Smooth muscle cell (in vitro differentiated cells): Measurements from ENCODE around the gene FHL2. TPM values are rescaled to one million over a fixed set of nuclear protein-coding genes. Genes with fewer than 3 reads are reported as not detected.

Experiments
- DNase-seq: peaks from one replicate; lab custom pipeline; 2025; ENCODE audit not compliant: unreplicated experiment; lab: John Stamatoyannopoulos, UW
- H2AFZ ChIP-seq: fragments of 200-600 bp; sonication (generic); 2 replicates; pipeline ENCODE4 v1.6.0; 2016; ENCODE audit warnings: antibody characterized with exemption, low read depth, mild to moderate bottlenecking
- H3F3A ChIP-seq: fragments of 200-600 bp; sonication (generic); 2 replicates; pipeline ENCODE4 v1.6.0; 2017; ENCODE audit warnings: antibody characterized with exemption, low read depth
- H3K27ac ChIP-seq: fragments of 200-600 bp; sonication (generic); 2 replicates; pipeline ENCODE4 v1.5.1; 2016; ENCODE audit warnings: low read depth, mild to moderate bottlenecking
- H3K27me3 ChIP-seq: fragments of 200-600 bp; sonication (generic); 2 replicates; pipeline ENCODE4 v1.6.1; 2016; ENCODE audit warnings: low read depth, mild to moderate bottlenecking
- H3K36me3 ChIP-seq: fragments of 200-600 bp; sonication (generic); 2 replicates; pipeline ENCODE4 v1.5.1; 2016; ENCODE audit warnings: low read depth
- H3K4me1 ChIP-seq: fragments of 200-600 bp; sonication (generic); 2 replicates; pipeline ENCODE4 v1.5.1; 2016; ENCODE audit warnings: low read depth
- H3K4me2 ChIP-seq: fragments of 200-600 bp; sonication (generic); 2 replicates; pipeline ENCODE4 v1.6.0; 2016; ENCODE audit warnings: mild to moderate bottlenecking
- H3K4me3 ChIP-seq: fragments of 200-600 bp; sonication (generic); 2 replicates; pipeline ENCODE4 v1.5.1; 2016; ENCODE audit warnings: mild to moderate bottlenecking
- H3K79me2 ChIP-seq: fragments of 200-600 bp; sonication (generic); 2 replicates; pipeline ENCODE4 v1.6.0; 2016; ENCODE audit warnings: low read depth, mild to moderate bottlenecking
- H3K9ac ChIP-seq: fragments of 200-600 bp; sonication (generic); 2 replicates; pipeline ENCODE4 v1.6.0; 2016; ENCODE audit warnings: low read depth
- H3K9me3 ChIP-seq: fragments of 200-600 bp; sonication (generic); replicated peaks from 2 replicates; pipeline ENCODE4 v1.5.1; 2016; ENCODE audit warnings: low read depth
- H4K20me1 ChIP-seq: fragments of 200-600 bp; sonication (generic); 2 replicates; pipeline ENCODE4 v1.6.0; 2016; ENCODE audit warnings: low read depth
- WGBS: methylation state at CpG from one replicate; pipeline ENCODE4 v1.1.7; 2016; ENCODE audit warnings: low lambda C conversion rate; 5-methylcytosine and 5-hydroxymethylcytosine counted together
- polyA plus RNA-seq: library from polyadenylated mRNA; unstranded; fragments of >200 nt; fragmentation: Nextera tagmentation; extraction: Ambion mirVana; gene quantifications from 2 replicates; pipeline ENCODE4 v1.2.1, GENCODE V29; 2016
- total RNA-seq: library from RNA; depleted of rRNA; stranded (reverse); fragments of >200 nt; gene quantifications from 2 replicates; pipeline ENCODE4 v1.2.3, GENCODE V29; 2014
- TF ChIP-seq, protein P1 (sequence below): fragments of 200-600 bp; sonication (generic); IDR thresholded peaks from 2 replicates; pipeline ENCODE4 v1.5.1; 2017; ENCODE audit warnings: borderline replicate concordance, mild to moderate bottlenecking, antibody characterized with exemption; ENCODE audit not compliant: insufficient read depth, poor library complexity, severe bottlenecking

The FHL2 gene
- total and polyA plus RNA-seq, 2 experiments from 2014 or later: 64.1 to 98.0 TPM

DNA sequence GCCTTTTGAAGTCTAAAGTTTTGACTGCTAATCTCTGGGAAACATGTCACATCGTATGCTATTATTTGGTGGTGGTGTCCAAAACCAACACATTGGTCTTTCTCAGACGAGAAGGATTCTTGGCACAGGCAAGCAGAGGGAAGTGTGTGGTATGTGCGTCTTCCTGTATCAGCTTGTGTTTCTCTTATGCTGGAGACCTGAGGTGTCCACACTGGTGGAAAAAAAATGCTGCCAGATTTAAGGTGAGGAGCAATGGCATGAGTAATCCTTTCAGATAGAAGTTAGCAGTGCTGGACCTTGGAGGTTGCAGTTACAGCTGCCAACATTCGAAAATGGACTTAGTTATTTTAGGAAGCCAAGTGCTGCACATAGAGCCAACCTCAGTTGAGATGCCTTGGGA is 11.7 kb upstream of the FHL2 start:
- no peak for DNase-seq
- Histone ChIP-seq H3K27me3 (no peaks in the 10 kb centered on the region), H3K4me3 (no peak overlapping the region), H4K20me1 (no peaks in the 10 kb centered on the region), H3K4me1 (peaks cover 5% of the 10 kb centered on the region), H3K79me2 (no peaks in the 10 kb centered on the region), H2AFZ (no peak overlapping the region), H3K4me2 (no peak overlapping the region), H3F3A (peaks cover 8% of the 10 kb centered on the region), H3K9ac (no peak overlapping the region), H3K9me3 (no peaks in the 10 kb centered on the region), H3K27ac (no peak overlapping the region), H3K36me3 (no peaks in the 10 kb centered on the region)
- WGBS: 88% methylated on average over 4 of the region's 4 CpGs
- TF ChIP-seq, protein P1, sequence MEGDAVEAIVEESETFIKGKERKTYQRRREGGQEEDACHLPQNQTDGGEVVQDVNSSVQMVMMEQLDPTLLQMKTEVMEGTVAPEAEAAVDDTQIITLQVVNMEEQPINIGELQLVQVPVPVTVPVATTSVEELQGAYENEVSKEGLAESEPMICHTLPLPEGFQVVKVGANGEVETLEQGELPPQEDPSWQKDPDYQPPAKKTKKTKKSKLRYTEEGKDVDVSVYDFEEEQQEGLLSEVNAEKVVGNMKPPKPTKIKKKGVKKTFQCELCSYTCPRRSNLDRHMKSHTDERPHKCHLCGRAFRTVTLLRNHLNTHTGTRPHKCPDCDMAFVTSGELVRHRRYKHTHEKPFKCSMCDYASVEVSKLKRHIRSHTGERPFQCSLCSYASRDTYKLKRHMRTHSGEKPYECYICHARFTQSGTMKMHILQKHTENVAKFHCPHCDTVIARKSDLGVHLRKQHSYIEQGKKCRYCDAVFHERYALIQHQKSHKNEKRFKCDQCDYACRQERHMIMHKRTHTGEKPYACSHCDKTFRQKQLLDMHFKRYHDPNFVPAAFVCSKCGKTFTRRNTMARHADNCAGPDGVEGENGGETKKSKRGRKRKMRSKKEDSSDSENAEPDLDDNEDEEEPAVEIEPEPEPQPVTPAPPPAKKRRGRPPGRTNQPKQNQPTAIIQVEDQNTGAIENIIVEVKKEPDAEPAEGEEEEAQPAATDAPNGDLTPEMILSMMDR: no peak

DNA sequence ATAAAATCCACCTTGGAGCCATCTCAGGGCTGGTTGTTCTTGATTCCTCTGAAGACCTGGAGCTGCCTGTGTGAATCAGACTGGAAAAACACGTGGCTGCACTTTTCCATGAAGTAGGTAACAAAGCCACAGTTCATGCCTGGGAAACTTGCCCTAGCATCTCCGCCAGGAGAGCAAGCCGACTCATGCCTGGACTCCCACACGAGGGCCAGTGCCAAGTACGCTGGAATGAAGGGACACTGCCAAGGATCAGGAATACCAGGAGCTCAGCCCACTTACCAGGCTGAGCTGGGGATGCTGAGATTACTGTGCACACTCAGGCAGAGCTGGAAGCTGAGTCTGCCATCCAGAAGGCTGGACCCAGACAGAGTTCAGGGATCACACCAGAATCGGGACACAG is 10.9 kb upstream of the FHL2 start:
- Histone ChIP-seq H3K9me3 (no peaks in the 10 kb centered on the region), H3K79me2 (no peaks in the 10 kb centered on the region), H3K4me1 (peaks cover 11% of the 10 kb centered on the region), H3K36me3 (no peaks in the 10 kb centered on the region), H3K4me3 (no peak overlapping the region), H3K27ac (no peak overlapping the region), H3K9ac (no peak overlapping the region), H3K27me3 (no peaks in the 10 kb centered on the region), H4K20me1 (no peaks in the 10 kb centered on the region), H3F3A (peaks cover 16% of the 10 kb centered on the region), H3K4me2 (no peak overlapping the region), H2AFZ (no peak overlapping the region)
- WGBS: 76% methylated on average over 6 of the region's 6 CpGs
- TF ChIP-seq, protein P1: no peak
- DNase-seq: no peak

DNA sequence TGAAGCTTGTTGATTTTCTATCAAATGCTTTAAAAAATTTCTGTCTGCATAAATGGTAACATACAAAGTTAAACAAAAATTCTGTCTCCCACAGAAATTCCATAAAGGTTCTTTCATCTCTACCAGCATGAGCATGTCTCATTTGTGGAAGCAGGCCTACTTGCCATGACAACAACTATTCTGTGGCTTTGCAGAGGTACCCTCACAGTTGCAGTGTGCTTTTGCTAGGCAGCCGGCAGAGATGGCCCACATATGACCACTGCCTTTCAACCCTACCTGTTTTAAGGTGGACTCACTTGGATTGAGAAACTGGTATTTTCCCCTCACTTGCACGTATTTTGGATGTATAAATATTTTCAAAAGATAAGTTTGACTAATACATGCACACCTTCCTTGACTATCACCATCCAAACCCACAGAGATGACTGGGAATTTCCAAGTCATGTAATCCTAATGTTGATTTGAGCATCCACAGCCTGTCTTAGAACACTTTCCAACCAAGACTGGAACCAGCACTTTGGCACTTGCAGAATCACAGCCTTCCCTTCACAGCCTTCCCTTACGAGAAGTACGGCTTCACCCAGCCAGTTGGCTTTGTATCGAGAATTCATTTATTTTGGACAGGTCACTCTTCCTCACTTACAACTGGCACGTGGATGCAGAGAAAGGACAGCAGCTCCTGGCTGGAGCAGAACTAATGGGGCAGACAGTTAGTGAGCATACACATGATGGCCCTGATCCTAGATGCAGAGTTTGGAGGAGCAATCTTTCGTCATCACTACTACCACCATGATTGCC is 9.3 kb upstream of the FHL2 start:
- Histone ChIP-seq H3K9me3 (no peaks in the 10 kb centered on the region), H3K9ac (no peak overlapping the region), H3F3A (peaks cover 18% of the 10 kb centered on the region), H3K27me3 (no peaks in the 10 kb centered on the region), H3K4me2 (no peak overlapping the region), H3K4me3 (no peak overlapping the region), H4K20me1 (no peaks in the 10 kb centered on the region), H3K4me1 (peaks cover 23% of the 10 kb centered on the region), H3K36me3 (no peaks in the 10 kb centered on the region), H3K79me2 (no peaks in the 10 kb centered on the region), H3K27ac (no peak overlapping the region), H2AFZ (no peak overlapping the region)
- TF ChIP-seq, protein P1: no peak
- DNase-seq: no peak
- WGBS: 91% methylated on average over 7 of the region's 7 CpGs

DNA sequence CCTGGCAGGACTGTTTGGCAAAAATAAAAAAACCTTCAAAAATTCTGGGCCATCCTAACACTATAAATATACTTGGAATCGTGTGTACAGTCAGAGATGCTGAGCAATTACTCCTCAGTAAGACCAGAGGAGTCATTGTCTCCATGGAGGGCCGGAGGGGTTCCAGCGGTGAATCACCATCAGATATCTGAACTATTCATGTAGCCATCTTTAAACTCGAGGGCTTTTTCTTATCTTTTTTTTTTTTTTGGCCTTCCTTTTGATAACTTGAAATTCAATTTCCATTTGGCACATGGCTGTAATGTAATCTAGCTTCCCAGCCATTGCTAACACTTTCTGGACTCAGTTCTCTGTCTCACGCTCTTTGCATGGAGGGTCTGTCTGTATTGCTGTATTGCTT is 7.4 kb upstream of the FHL2 start:
- H3K79me2 ChIP-seq: no peaks in the 10 kb centered on the region
- H3K27ac ChIP-seq: peak overlapping the region; percentile 97
- TF ChIP-seq, protein P1: no peak
- H3K4me1 ChIP-seq: peaks cover 23% of the 10 kb centered on the region
- no peak overlapping the region for H3K4me3 ChIP-seq
- H2AFZ ChIP-seq: no peak overlapping the region
- H3K4me2 ChIP-seq: peak overlapping the region; percentile 14
- no peaks in the 10 kb centered on the region for H3K27me3 ChIP-seq
- H3K36me3 ChIP-seq: no peaks in the 10 kb centered on the region
- no peak for DNase-seq
- H3K9ac ChIP-seq: peak overlapping the region; percentile 80
- H3F3A ChIP-seq: peaks cover 18% of the 10 kb centered on the region
- H3K9me3 ChIP-seq: no peaks in the 10 kb centered on the region
- WGBS: 25% methylated on average over 5 of the region's 5 CpGs
- no peaks in the 10 kb centered on the region for H4K20me1 ChIP-seq
